NCI-H69 (cell line): ENCODE data around the gene ADAM17.
"Not testable (repeated sequence)": the region's sequence is repeated elsewhere in the genome, so short reads cannot be mapped to it uniquely, and the experiment has no call there.

Source experiments
- DNase-seq: peaks from one replicate; lab custom pipeline; 2025; lab: John Stamatoyannopoulos, UW

The ADAM17 gene

GRCh38 chr2:9519250-9519649 is 36.4 kb downstream of the ADAM17 start:
- no peak for DNase-seq

DNA sequence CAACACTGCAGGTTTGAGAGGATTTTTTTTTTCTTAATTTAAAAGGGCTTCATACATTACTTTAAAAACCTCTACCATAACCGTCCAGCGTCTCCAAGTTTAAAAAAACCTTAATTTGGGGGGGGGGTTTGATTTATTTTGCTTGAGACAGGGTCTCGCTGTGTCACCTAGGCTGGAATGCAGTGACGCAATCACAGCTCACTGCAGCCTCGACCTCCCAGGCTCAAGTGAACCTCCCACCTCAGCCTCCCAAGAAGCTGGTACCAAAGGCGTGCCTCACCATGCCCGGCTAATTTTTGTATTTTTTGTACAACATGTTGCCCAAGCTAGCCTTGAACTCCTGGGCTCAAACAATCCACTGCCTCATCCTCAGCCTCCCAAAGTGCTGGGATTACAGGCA is 36.9 kb downstream of the ADAM17 start:
- no peak for DNase-seq

GRCh38 chr2:9518163-9518562 is 37.5 kb downstream of the ADAM17 start:
- DNase-seq = no peak

DNA sequence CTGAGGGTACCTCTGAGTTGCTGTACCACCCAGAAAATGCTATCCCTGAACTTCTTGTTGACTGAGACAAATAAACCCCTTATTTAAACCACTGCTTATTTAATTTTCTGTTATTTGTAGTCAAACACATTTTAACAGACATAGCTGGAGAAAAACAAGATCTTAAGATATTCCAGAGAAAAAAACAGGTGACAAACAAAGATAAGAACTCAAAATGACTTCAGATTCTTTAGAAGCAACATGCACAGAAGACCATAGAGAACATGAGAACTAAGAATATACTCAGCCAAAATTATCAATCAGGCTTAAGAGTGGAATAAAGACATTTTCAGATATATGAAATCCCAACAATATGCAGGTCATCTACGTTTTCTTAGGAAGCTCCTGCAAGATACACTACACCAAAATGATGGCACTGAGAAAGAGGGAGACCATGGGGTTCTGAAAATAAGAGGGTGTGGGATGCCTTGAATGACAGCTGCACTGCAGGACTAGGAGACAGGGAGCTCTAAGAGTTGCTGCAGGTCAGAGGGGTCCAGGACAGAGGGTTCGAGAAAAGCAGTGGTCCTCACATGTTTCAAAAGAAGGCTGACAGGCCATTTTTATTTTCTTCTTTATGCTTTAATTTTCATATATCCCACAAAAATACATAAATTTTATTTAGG is 38.4 kb downstream of the ADAM17 start:
- DNase-seq = no peak

GRCh38 chr2:9513946-9514345 is 41.7 kb downstream of the ADAM17 start:
- DNase-seq = not testable (repeated sequence)

DNA sequence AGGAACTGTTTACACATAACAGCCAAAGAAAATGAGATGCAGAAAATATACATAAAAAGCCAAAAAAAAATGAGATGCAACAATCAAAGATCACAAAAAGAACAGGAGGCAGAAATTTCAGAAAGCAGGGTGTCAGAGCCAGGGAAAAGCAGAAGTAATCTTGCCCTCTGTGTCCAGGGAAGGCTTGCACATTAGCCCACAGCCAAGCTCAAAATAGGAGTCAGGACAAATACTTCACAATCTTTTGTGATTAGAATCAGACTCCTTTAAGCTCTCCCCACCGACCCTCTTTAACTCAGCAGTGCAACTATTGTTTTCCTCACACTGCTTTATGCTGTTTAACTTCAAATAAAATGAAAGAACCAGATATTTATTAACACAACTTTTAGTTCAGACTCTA is 46.7 kb downstream of the ADAM17 start:
- DNase-seq = no peak

- DNase-seq = no peak
Measured at GRCh38 chr2:9498210-9498609, 57.4 kb downstream of the ADAM17 start.

DNA sequence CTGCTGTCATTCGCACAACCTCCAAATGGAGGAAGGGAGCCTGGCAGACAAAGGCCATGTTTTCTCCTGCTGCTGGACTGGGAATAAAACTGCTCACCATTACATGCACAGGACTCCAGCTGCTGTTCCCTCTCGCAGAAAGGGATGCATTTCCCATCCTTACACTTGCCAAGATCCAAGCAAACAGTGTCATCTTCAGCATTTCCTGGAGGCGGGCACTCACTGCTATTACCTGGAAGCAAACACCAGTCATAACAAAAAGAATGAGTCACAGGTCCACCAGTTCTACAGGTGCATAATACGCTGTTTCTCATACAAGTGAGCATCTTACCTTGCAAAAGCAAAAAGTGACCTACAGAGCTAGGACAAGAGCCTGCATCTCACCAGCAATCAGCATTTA is 58.6 kb downstream of the ADAM17 start:
- peak; percentile 33 for DNase-seq

DNA sequence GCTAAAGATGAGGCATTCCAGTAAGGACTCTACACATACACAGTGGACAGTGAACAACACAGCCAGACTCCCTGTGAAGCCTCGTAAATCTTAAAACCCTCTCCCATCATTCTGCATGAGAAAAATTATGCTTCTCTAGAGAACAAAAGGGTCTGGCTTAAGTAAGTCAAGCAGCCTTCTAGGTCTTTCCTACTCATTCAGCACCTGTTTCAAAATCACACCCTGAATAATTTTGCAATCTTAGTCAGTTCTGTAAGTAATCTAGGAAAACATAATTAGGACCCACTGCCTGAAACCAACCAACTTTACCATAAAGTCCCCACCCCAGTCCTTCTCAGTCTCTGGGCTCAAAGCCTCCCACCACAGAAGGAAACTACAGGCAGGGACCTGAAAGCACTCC is 61.5 kb downstream of the ADAM17 start:
- no peak for DNase-seq

- no peak for DNase-seq
Measured at GRCh38 chr2:9493478-9493877, 62.2 kb downstream of the ADAM17 start.

DNA sequence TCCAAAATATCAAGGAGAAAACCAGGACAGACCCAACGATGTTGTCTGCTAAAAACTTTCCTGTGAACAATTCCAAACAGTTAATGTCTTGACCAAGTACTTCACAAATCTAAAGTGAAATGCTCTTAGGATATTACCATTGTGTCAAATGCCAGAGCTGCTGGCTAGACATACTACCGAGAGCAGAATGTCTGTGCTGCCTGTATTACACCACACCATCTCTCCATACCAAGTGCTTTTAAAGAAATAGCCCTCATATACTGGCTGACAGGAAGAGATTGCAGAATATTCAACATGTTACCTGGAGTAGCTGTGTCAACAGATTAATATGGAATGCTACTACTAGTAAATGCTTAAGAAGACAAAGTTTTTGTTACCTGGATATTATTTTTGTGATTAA is 62.7 kb downstream of the ADAM17 start:
- no peak for DNase-seq

DNA sequence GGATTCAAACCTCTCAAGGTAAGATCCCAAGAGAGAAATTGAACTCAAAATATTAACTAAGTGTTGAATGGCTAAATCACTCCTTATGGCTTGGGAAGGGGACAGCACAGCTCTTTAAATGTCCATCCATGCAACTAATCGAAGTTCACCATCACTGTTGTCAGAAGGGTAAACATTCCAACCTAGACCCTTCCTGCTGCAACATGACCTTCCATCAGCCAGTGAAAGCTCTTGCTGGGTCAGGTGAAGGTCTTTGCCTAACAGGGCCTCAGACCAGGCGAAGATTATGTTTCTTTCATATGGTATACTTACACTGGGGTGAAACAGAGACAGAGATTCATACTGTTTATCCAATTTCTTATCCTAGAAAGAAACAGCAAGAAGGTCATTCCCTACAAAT is 64.8 kb downstream of the ADAM17 start:
- no peak for DNase-seq

DNA sequence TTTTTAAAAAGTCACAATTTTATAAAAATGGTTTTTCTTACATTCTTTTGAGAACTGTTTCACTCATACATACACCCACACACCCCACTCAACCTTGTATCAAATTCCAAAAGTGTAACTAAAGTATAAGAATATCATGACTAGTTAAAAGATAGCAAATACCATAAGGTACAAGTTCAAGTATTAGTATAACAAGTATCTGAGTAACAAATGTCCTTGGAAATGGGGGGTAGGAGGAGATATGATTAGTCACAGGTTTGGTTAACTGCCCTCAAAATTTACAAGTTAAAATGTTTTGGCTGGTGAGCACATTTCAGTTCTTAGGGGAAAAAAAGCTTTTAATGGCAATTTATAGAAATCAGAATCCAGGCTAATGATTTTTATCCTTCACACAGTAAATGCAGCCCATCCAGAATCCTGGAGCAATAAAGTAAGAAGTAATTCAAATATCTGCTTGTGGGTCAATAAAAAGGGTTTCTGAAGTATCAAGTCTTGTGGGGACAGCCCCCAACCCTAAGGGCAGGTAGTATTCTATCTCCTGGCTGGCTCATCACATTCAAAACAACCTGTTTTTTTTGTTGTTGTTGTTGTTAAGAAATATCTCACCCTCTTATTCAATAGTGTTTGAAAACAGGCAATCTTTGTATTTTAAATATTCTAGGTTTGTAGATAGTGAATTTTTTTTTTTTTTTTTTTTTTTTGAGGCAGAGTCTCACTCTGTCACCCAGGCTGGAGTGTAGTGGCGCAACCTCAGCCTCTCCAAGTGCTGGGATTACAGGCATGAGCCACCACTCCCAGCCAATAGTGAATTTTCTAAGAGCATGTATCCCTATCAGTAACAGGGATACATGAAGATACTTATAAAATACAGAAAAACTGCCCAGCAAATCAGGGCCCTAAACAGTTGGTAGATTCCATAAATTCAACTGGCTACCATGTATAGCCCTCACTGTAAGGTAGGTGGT is 66.8 kb downstream of the ADAM17 start:
- no peak for DNase-seq

DNA sequence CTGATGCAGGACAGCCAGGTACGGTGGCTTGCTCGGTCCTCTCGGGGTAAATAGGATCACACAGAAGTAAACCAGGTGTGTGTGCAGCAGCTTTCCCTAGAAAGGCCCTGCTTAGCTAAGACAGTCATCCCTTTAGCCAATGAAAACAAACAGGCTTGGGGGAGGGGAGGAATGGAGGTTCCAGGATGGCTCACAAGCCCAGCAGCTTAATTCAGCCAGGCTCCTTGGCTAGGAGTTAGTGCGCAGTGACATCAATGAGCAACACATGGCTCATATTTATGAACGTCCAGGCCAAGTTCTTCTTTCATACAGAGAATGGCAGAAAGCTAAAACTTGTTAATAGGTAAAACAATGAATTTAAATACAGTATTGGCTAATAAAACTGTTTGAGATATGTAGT is 71.1 kb downstream of the ADAM17 start:
- no peak for DNase-seq

- DNase-seq = no peak
Measured at GRCh38 chr2:9483107-9483506, 72.5 kb downstream of the ADAM17 start.

GRCh38 chr2:9480157-9480556 is 75.5 kb downstream of the ADAM17 start:
- DNase-seq = no peak

DNA sequence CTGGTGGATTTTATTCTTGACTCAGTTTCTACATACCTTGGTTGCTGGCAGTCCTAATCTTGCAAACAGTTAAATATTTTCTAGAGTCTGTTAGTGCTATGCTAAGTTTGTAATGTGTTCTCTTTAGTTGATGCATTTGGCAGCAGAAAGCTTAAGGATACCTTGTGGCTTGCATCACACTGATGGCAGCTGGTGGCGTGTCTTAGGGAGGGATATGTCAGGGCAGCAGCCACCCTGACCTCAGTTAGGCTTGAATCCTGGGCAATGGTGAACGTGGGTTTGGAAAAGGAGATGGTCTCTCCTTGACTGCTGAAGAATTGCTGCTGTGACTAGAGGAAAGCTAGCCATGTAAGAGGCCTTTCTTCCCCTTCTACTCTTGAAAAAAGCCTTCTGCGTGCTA is 77.1 kb downstream of the ADAM17 start:
- no peak for DNase-seq

- no peak for DNase-seq
Measured at GRCh38 chr2:9477914-9478313, 77.7 kb downstream of the ADAM17 start.

DNA sequence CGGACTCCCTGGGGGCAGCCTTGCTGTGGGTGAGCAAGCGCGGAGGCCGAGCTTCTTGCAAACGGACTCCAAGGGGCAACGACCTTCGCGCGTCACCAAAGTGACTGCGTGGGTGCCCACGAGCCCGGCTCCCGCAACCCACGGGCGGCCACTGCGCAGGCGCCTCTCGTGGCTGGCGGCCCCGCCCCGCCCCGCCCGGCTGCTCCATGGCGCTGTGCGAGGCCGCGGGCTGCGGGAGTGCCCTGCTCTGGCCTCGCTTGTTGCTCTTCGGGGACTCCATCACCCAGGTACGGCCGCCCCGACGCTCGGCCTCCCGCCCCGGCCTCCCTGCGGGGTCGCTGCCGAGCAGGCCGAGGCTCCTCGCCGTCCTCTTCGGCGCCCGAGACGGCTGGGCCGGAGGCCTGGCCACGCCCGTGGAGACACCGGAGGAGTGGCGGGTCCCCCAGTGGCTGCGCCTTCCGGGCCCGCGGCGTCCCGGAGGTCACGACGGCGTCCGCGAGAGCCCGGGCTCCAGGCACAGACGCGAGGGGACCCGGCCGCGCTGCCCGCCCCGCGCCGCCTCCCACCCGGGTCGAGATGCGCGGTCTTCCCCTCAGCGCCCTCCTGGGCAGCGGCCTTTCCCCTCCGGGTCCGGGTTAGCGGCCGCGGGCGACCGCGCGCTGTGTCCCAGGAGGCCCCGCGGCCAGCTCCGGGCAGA is 81.1 kb downstream of the ADAM17 start, which contains the start of gene IAH1:
TSS of gene IAH1 (plus strand) at position 191 of the 697 bp plus-strand sequence. CDS start at position 207, 16 bp downstream.
- peak; percentile 66 for DNase-seq

DNA sequence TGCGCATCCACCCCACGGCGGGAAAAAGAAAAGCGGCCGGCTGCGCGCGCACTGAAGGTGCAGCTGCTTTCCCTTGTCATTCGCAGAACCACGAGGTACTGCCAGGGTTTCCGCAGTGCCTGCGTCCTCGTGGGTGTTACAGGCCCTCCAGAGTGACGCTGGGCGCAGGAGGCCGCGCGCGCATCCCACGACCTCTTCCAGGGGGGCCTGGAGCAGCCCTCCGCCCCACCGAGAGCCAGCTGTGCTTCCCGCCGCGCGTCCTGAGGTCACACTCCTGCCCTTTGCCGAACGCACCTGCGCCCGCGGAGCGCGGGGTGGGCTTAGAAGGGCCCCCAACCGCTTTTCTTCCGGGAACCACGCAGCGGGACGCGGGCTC is 81.7 kb downstream of the ADAM17 start:
- no peak for DNase-seq

DNA sequence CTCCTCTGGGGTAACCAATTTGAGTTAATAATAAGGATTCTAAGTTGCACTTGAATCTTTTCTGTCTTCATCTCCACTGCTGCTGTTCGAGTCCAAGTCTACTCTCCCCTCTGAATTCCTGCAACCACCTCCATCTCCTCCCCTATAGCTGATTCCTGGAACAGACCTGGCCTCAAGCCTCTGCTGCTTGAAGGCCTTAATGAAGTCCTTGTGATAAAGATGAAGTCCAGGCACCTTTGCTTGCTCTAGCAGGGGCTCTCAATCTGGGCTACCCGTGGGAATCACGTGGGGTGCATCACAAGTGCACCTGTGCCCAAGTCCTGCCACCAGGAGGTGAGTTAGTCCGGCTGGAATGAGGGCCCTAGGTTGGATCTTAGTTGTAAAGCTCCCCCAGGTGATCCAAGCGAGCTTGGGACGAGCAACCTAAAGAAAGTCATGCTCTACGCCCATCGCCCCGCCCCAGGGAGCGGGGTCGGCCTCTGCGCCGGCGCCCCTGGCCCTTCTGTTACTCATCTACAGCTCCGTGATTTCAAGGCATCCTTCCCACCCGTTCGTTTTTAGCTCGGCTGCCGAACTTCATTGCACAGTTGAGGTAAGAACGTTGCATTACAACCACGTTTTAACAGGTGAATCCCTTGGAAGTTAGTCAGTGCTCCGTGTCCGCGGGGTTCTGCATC is 82.2 kb downstream of the ADAM17 start:
- peak; percentile 10 for DNase-seq

- no peak for DNase-seq
Measured at GRCh38 chr2:9472511-9472910, 83.1 kb downstream of the ADAM17 start.
